Measurements from ENCODE around the gene FBXO10.

GRCh38 chr9:37528652-37529471 lies 47.3 kb downstream of the FBXO10 start:
- TF ChIP-seq, protein P1, sequence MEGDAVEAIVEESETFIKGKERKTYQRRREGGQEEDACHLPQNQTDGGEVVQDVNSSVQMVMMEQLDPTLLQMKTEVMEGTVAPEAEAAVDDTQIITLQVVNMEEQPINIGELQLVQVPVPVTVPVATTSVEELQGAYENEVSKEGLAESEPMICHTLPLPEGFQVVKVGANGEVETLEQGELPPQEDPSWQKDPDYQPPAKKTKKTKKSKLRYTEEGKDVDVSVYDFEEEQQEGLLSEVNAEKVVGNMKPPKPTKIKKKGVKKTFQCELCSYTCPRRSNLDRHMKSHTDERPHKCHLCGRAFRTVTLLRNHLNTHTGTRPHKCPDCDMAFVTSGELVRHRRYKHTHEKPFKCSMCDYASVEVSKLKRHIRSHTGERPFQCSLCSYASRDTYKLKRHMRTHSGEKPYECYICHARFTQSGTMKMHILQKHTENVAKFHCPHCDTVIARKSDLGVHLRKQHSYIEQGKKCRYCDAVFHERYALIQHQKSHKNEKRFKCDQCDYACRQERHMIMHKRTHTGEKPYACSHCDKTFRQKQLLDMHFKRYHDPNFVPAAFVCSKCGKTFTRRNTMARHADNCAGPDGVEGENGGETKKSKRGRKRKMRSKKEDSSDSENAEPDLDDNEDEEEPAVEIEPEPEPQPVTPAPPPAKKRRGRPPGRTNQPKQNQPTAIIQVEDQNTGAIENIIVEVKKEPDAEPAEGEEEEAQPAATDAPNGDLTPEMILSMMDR (conservative IDR thresholded peaks at IDR 0.05; ENCODE audit: low read length): no peak
- TF ChIP-seq EZH2phosphoT487 (IDR thresholded peaks at IDR 0.05; ENCODE audit: borderline replicate concordance): no peak
